ENCODE data around the gene FARP2.

- TF ChIP-seq CTCF (IDR thresholded peaks at IDR 0.05; ENCODE audit: low read length) (no peak), EZH2 (IDR thresholded peaks at IDR 0.05; ENCODE audit: borderline replicate concordance, low read length) (no peak)
Observed at GRCh38 chr2:241465543-241465942, 109.5 kb downstream of the FARP2 start.
